DMS53 treated with DMSO at 0.1 percent for 48 hours (cell line): Measurements from ENCODE around the gene RP2.

Experiments used
- DNase-seq: peaks from one replicate; lab custom pipeline; 2025; ENCODE audit not compliant: unreplicated experiment; lab: John Stamatoyannopoulos, UW

The RP2 gene

GRCh38 chrX:46841346-46841745, 4.5 kb downstream of the RP2 start:
- no peak for DNase-seq

DNA sequence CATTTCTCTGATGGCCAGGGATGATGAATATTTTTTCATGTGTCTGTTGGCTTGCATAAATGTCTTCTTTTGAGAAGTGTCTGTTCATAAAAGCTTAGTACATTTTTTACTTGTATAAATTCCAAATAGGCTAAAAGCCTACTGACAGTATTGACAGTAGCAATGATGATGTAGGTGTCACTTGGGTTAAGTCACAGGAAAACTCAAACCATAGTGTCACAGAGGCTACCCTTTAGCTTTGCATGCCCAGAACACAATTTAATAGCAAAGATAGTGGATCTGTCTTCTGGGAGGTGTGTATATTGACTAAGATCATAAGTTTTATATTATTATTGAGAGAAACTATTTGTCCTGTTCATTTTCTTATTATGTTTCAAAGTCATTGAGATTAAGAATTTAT, 8.1 kb downstream of the RP2 start:
- DNase-seq: no peak

DNA sequence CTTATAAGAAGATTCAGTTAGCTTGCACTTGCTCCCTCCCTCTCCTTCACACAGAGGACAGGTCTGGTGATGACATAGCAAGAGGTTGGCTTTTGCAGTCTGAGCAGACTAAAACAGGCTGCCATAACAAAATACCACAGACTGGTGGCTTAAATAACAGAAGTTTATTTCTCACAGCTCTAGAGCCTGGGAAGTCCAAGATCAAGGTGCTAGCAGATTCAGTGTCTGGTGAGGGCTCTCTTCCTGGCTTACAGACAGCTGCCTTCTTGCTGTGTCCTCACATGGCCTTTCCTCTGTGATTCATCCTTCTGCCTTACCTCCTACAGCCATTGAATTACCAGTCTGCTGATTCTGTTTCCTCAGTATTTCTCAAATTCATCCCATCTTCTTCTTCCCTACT, 13.1 kb downstream of the RP2 start:
- DNase-seq: no peak

- no peak for DNase-seq
Observed at GRCh38 chrX:46850771-46851170, 13.9 kb downstream of the RP2 start.

DNA sequence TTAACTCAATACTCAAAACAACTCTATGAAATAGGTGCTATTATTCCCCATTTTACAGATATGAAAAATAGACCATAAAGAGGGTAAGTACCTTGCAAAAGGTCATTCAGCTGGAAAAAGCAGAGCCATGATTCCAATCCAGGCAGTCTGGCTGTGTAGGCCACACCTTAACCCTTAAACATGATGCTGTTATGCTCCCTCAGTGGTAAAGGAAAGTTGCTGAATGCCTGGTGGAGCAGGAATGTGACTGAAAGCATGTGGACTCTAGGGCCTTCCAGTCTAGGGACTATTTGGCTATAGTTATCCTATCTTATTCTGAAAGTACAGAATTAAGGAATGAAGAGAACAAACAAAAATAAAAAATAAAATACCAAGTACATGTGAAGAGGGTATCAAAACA, 19.6 kb downstream of the RP2 start:
- DNase-seq: no peak

GRCh38 chrX:46860557-46860956, 23.7 kb downstream of the RP2 start:
- DNase-seq: peak; percentile 50

GRCh38 chrX:46863072-46863471, 26.2 kb downstream of the RP2 start:
- no peak for DNase-seq

DNA sequence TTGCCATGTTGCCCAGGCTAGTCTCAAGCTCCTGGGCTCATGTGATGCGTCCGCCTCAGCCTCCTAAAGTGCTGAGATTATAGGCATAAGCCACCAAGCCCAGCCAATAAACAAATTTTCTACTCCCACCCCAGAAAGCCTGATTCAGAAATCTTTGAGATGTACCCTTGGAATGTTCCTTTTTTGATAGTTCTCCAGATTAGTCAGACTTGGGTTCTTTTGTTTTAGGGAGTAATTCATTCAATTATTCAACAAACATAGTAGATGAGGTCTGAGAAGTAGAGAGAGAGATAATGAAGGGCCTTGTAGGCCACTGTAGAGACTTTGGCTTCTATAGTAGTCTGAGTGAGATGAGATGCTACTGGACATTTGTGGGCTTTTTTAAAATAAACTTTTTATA, 27.8 kb downstream of the RP2 start:
- no peak for DNase-seq

GRCh38 chrX:46865281-46865680, 28.4 kb downstream of the RP2 start:
- no peak for DNase-seq

GRCh38 chrX:46866726-46867125, 29.9 kb downstream of the RP2 start:
- DNase-seq: no peak

- no peak for DNase-seq
Observed at GRCh38 chrX:46873746-46874145, 36.9 kb downstream of the RP2 start.

DNA sequence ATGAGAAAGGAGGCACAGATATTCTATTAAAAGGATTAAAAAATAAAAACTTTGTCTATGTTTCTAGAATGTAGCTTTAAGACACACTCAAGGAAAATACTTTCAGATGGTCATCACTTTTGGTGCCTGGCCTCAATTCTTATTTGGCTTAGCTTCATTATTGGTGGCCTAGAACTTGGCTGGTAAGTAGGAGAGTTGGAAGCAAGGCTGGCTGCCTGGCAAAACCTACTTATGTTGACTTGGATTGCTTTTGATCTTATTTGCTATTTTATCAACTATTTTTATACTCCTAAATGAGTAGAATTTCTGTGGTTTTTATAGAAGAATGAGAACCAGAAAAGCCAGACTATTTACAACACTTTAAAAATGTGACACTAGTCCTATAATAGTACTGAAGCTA, 40.1 kb downstream of the RP2 start:
- no peak for DNase-seq

- no peak for DNase-seq
Observed at GRCh38 chrX:46882266-46882665, 45.4 kb downstream of the RP2 start.

- no peak for DNase-seq
Observed at GRCh38 chrX:46884799-46885198, 48.0 kb downstream of the RP2 start.

- no peak for DNase-seq
Observed at GRCh38 chrX:46898207-46898606, 61.4 kb downstream of the RP2 start.

DNA sequence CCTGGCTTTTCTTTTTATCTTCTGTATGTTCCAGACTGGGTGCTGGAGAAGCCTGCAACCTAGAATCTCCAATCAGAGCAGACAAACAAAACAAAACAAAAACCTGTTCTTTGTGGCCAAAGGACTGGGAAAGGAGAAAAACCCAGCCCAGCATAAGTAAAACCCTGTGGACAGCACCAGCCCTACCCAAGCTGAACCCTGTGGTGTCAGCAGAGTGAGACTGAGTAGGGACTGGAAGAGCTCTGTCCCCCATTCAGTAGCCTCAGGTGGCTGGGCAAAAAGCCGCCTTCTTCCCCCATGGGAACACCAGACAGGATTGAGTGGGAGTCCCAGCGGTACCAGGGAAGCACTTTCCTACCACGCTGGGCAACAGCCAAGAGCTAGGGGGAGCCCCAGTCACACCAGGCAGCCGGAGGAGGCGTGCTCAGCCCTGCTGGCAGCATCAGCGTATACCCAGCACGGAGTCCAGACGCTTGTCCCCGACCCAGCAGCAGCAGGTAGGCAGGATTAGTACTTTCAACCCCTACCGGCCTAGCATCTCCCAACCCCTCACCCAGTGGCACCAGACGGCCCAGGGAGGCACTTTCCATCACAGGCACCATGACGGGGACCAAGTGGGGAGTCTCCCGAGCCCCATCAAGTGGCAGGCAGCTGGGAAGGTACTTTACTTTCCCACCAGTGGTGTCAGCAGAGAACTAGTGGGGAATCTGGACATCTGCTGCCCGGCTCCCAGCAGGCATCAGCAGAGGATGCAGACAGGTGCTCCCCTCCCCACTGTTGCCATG, 66.8 kb downstream of the RP2 start:
- peak; percentile 92 for DNase-seq

DNA sequence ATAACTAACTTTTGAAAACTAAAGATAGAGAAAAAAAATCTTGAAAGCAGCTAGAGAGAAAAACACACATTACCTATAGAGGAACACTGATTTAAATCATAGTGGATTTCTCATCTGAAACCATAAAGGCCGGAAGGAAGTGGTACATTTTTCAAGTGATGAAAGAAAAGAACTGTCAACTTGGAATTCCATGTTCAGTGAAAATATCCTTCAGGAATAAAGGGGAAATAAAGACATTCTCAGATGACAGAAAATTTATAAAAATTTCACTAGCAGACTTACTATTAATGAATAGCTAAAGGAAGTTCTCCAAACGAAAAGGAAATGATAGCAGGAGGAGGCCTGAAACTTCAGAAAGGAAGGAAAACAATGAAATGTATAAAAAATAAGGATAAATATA, 67.8 kb downstream of the RP2 start:
- no peak for DNase-seq

DNA sequence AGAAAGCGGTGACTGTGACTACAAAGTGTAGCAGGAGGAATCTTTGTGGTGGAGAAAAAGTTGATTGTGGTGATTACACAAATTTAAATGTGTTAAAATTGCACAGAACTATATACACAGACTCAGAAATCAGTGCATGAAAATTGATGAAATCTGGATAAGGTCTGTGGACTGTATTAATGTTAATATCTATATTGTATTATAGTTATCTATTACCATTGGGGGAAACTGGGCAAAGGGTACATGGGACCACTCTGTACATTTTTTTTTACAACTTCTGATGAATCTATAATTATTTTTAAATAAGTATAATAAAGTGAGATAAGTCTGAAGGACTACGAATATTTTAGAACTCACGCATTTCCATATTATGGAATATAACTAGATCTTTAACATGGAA, 73.6 kb downstream of the RP2 start:
- DNase-seq: no peak

- DNase-seq: peak; percentile 66
Observed at GRCh38 chrX:46912098-46912602, 75.3 kb downstream of the RP2 start, which contains the start of gene JADE3. TSS of gene JADE3 (plus strand) at chrX:46912421. CDS start at chrX:46984895, 72,474 bp downstream.

DNA sequence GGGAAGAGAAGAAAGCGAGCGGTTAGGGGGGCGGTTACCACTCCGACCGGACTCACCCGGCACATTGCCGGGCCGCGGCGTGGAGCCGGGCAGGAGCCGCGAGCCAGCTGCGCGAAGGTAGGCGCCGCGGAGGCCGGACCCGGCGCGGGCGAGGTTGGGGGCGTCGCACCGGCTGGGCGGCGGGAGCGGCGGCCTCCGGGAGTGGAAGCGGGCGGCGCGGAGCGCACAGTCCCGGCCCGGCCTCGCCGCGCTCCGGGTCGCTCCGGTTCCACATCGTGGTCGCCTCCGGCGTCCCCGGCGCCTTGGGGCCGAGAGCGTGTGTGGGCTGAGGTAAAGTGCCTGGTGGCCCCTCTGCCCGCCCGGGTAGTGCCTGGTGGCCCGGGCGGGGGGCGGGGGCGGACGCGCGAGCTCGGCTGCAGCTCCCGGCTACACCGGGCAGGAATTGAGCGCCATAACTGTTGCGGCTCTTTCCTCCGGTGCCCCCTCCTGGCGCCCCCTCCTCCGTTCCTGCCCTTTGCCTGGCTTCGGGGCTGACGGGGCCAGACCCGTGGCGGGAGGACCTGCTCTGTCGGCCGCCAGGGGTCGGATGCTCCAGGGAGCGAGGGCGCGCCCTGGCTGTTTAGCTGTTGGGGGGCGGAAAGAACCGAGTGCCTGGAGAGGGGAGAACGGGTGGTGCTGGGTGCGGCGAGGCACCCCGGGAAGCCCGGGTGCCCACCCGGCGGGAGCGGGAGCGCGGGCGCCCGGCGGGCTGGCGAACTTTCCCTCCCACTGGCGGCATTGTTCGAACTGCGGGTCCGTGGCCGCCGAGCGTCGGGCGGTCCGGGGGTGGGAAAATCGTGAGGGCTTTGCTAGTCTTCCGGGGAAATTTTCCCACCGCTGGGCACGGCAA, 76.0 kb downstream of the RP2 start:
- no peak for DNase-seq

GRCh38 chrX:46913667-46914066, 76.8 kb downstream of the RP2 start:
- no peak for DNase-seq

GRCh38 chrX:46916273-46916672, 79.4 kb downstream of the RP2 start:
- no peak for DNase-seq
